Measurements from ENCODE around the gene CARM1.

CARM1 gene

DNA sequence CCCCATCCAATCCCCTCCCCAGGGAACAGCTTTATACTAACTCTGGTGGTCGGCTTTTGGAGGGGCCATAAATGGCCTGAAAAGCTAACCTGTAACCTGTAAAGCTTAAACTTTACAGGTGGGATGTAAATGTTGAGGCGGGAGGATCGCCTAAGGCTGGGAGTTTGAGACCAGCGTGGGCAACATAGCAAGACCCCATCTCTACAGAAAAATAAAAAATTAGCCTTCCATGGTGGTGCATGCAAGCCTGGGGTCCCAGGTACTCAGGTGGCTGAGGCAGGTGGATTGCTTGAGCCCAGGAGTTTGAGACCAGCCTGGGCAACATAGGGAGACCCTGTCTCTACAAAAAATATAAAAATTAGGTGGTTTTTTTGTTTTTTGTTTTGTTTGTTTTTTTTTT, 18.5 kb downstream of the CARM1 start:
- FAIRE-seq (no peak), DNase-seq (ENCODE audit: insufficient read length, low spot score) (no peak)
- TF ChIP-seq CTCF (IDR thresholded peaks at IDR 0.05; ENCODE audit: insufficient read depth, missing control alignments): no peak

DNA sequence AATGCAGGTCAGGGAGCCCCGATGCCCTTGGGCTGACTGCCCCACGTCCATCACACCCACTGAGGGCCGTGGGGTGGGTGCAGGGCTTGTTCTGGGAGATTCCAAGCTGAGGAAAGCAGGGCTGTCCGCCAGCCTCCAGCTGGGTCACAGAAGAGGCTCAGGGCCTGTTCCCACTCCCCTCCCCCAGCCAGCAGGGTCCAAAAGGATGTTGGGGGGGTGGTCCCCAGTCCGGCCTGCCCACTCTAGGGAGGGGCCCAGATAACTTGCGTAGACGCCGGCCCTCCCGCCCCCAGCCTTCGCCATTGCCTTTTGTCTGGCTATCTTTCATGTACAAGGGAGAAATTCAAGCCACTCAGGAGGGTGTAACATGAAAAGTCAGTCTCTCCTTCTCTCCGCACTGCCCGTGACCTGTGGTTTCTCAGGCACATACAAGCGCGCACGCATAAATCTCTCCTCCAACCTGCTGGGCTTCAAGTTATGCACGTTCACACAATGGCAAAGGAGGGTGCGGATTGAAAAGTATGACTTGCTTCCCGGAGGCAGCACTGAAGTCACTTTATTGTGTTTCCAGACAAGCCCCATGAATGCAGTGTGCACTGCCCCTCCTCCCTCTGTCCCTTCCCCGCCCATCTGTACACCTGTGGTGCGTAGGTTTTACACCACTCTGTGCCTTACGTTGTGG, 20.2 kb downstream of the CARM1 start:
- no peak for TF ChIP-seq CTCF (IDR thresholded peaks at IDR 0.05; ENCODE audit: insufficient read depth, missing control alignments)
- FAIRE-seq (no peak), DNase-seq (ENCODE audit: insufficient read length, low spot score) (no peak)

- DNase-seq (ENCODE audit: insufficient read length, low spot score) (no peak), FAIRE-seq (no peak)
- TF ChIP-seq CTCF (IDR thresholded peaks at IDR 0.05; ENCODE audit: insufficient read depth, missing control alignments): no peak
Measured at GRCh38 chr19:10892256-10892655, 20.9 kb downstream of the CARM1 start.

DNA sequence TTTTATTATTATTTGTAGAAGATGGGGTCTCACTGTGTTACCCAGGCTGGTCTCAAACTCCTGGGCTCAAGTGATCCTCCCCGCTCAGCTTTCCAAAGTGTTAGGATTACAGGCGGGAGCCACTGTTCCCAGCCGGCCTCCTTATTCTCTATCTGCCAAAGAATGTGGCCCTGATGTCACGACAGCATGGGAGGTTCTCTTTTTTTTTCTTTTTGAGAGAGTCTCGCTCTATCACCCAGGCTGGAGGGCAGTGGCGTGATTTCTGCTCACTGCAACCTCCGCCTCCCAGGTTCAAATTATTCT, 23.5 kb downstream of the CARM1 start:
- DNase-seq (ENCODE audit: insufficient read length, low spot score) (no peak), FAIRE-seq (no peak)
- no peak for TF ChIP-seq CTCF (IDR thresholded peaks at IDR 0.05; ENCODE audit: insufficient read depth, missing control alignments)

DNA sequence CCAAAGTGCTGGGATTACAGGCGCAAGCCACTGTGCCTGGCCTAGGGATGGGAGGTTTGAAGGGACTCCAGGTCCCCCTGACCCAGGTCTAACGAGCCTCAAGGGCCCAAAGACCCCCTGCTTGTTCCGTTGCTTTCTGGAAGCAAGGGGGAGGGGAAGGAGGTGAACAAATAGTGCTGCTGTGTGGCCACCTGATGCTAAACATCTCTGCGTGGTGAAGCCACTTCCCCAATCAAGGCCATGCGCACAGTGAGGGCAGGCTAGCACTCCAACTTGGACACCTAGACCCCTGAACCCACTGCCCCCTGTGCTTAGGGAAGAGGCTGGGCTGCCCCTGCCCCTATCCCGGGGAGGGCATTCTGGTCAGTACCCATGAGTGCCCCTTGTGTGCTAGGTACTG, 24.0 kb downstream of the CARM1 start:
- no peak for FAIRE-seq
- DNase-seq (ENCODE audit: insufficient read length, low spot score): no peak
- TF ChIP-seq CTCF (IDR thresholded peaks at IDR 0.05; ENCODE audit: insufficient read depth, missing control alignments): no peak

DNA sequence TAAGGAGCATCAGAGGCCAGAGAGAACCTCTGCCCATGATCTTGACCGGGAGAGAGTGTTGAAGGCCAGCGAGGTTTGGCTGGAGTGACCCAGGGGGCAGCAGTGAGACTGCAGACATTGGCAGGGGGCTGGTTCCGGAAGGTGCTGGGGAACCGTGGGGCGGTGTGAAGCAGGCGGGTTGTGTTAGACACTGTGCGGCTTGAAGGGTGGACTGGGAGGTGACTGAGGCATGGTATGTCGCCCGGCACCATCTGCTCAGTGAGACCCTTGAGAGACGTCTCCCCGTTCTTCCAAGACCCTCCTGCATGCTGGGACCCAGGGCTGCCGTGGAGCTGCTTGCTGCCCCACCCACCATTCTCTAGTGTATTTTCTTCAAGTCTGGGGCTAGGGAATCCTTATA, 24.6 kb downstream of the CARM1 start:
- TF ChIP-seq CTCF (IDR thresholded peaks at IDR 0.05; ENCODE audit: insufficient read depth, missing control alignments): no peak
- DNase-seq (ENCODE audit: insufficient read length, low spot score): no peak
- no peak for FAIRE-seq

DNA sequence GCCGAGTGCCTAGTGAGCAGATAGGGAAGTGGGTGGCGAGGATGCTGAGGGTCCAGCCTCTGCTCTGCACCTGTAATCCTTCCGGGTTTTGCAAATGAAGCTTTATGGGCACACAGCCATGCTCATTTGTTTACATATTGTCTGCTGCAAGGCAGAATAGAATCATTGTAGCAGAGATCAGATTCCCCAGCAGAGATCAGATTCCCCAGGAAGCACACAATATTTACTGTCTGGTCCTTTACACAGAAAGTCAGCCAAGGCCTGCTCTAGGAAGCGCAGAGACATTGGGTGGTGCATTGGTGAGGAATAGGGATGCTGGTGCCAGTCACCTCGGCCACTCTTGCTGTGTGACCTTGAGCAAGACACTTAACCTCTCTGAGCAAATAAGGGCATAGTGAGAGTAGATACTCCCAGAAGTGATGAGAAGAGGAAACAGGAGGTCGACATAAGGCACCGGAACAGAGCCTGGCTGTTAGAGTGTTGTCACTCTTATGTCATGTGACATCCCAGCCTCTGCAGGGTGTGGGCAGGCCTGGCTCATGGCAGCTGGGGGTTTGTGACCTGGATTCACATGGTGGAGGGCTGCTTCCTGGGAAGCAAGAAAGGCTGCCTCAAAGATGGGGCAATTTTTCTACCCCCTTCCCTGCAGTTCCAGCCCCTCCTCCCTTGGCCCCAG, 25.6 kb downstream of the CARM1 start:
- DNase-seq (ENCODE audit: insufficient read length, low spot score): no peak
- no peak for FAIRE-seq
- TF ChIP-seq CTCF (IDR thresholded peaks at IDR 0.05; ENCODE audit: insufficient read depth, missing control alignments): no peak

Data from D721Med (cell line).